ENCODE data around the gene TOP3B. TPM values are rescaled to one million over a fixed set of nuclear protein-coding genes. Genes with fewer than 3 reads are reported as not detected.

The TOP3B gene
- total and polyA plus RNA-seq, 9 of the 15 experiments (the other 6 are each of a cell fraction or from before 2014, with no cell fraction given), result 3.0 to 188 (median 112) TPM

DNA sequence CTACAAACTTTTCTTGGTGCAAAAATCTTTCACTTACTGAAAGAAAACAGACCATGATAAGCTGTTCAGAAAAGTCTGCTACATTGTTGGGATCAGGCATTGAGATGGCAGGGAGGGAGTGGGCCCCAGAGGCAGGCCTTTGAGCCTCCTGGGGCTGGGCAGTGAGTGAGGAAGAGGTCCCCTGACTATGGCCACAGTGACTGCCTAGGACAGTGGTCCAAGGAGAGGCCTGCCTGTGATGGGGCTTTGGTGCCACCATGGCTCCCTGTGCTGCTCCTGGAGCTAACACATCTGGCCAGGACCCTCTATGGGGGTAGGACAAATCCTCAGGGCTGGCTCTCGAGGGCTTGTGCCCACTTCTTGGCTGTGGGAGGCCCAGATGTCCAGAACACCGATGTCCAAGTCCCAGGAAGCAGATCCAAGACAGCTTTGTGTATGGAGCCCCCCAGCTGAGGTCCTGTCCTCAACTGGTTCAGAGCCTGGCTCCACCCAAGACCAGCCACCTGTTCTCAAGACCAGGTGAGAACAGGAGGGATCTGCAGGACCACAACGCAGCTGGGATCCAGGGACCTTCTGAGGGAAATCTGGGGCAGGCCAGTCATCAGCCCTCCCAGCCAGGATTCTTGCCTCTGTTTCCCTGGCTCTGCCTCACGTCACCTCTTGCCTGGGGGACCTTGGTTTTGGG is 66.8 kb downstream of the TOP3B start (continued):
- TF ChIP-seq, protein P1, sequence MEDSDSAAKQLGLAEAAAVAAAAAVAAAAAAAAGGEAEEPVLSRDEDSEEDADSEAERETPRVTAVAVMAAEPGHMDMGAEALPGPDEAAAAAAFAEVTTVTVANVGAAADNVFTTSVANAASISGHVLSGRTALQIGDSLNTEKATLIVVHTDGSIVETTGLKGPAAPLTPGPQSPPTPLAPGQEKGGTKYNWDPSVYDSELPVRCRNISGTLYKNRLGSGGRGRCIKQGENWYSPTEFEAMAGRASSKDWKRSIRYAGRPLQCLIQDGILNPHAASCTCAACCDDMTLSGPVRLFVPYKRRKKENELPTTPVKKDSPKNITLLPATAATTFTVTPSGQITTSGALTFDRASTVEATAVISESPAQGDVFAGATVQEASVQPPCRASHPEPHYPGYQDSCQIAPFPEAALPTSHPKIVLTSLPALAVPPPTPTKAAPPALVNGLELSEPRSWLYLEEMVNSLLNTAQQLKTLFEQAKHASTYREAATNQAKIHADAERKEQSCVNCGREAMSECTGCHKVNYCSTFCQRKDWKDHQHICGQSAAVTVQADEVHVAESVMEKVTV (CRISPR knock-in tag; IDR thresholded peaks at IDR 0.05), result no peak
- TF ChIP-seq, protein P2, sequence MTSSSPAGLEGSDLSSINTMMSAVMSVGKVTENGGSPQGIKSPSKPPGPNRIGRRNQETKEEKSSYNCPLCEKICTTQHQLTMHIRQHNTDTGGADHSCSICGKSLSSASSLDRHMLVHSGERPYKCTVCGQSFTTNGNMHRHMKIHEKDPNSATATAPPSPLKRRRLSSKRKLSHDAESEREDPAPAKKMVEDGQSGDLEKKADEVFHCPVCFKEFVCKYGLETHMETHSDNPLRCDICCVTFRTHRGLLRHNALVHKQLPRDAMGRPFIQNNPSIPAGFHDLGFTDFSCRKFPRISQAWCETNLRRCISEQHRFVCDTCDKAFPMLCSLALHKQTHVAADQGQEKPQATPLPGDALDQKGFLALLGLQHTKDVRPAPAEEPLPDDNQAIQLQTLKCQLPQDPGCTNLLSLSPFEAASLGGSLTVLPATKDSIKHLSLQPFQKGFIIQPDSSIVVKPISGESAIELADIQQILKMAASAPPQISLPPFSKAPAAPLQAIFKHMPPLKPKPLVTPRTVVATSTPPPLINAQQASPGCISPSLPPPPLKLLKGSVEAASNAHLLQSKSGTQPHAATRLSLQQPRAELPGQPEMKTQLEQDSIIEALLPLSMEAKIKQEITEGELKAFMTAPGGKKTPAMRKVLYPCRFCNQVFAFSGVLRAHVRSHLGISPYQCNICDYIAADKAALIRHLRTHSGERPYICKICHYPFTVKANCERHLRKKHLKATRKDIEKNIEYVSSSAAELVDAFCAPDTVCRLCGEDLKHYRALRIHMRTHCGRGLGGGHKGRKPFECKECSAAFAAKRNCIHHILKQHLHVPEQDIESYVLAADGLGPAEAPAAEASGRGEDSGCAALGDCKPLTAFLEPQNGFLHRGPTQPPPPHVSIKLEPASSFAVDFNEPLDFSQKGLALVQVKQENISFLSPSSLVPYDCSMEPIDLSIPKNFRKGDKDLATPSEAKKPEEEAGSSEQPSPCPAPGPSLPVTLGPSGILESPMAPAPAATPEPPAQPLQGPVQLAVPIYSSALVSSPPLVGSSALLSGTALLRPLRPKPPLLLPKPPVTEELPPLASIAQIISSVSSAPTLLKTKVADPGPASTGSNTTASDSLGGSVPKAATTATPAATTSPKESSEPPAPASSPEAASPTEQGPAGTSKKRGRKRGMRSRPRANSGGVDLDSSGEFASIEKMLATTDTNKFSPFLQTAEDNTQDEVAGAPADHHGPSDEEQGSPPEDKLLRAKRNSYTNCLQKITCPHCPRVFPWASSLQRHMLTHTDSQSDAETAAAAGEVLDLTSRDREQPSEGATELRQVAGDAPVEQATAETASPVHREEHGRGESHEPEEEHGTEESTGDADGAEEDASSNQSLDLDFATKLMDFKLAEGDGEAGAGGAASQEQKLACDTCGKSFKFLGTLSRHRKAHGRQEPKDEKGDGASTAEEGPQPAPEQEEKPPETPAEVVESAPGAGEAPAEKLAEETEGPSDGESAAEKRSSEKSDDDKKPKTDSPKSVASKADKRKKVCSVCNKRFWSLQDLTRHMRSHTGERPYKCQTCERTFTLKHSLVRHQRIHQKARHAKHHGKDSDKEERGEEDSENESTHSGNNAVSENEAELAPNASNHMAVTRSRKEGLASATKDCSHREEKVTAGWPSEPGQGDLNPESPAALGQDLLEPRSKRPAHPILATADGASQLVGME (CRISPR knock-in tag; IDR thresholded peaks at IDR 0.05), result peak; percentile 15; the same call in 1 of the 2 replicates
- TF ChIP-seq GATAD2A (IDR thresholded peaks at IDR 0.05), result no peak
- TF ChIP-seq DMBX1 (CRISPR knock-in tag; IDR thresholded peaks at IDR 0.05; ENCODE audit: borderline replicate concordance), result no peak
- TF ChIP-seq IFI16 (CRISPR knock-in tag; IDR thresholded peaks at IDR 0.05), result no peak
- TF ChIP-seq FUS (optimal IDR thresholded peaks at IDR 0.05; ENCODE audit: low read depth, low read length), result no peak
- TF ChIP-seq, protein P3, sequence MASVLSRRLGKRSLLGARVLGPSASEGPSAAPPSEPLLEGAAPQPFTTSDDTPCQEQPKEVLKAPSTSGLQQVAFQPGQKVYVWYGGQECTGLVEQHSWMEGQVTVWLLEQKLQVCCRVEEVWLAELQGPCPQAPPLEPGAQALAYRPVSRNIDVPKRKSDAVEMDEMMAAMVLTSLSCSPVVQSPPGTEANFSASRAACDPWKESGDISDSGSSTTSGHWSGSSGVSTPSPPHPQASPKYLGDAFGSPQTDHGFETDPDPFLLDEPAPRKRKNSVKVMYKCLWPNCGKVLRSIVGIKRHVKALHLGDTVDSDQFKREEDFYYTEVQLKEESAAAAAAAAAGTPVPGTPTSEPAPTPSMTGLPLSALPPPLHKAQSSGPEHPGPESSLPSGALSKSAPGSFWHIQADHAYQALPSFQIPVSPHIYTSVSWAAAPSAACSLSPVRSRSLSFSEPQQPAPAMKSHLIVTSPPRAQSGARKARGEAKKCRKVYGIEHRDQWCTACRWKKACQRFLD (CRISPR knock-in tag; IDR thresholded peaks at IDR 0.05), result no peak
- TF ChIP-seq NFXL1 (CRISPR knock-in tag; IDR thresholded peaks at IDR 0.05), result no peak
- TF ChIP-seq, protein P4, sequence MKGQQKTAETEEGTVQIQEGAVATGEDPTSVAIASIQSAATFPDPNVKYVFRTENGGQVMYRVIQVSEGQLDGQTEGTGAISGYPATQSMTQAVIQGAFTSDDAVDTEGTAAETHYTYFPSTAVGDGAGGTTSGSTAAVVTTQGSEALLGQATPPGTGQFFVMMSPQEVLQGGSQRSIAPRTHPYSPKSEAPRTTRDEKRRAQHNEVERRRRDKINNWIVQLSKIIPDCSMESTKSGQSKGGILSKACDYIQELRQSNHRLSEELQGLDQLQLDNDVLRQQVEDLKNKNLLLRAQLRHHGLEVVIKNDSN (CRISPR knock-in tag; IDR thresholded peaks at IDR 0.05), result peak; percentile 47; the same call in 1 of the 2 replicates
- TF ChIP-seq MAX (CRISPR knock-in tag; IDR thresholded peaks at IDR 0.05), result peak; percentile 17; the same call in 1 of the 2 replicates
- TF ChIP-seq, protein P5, sequence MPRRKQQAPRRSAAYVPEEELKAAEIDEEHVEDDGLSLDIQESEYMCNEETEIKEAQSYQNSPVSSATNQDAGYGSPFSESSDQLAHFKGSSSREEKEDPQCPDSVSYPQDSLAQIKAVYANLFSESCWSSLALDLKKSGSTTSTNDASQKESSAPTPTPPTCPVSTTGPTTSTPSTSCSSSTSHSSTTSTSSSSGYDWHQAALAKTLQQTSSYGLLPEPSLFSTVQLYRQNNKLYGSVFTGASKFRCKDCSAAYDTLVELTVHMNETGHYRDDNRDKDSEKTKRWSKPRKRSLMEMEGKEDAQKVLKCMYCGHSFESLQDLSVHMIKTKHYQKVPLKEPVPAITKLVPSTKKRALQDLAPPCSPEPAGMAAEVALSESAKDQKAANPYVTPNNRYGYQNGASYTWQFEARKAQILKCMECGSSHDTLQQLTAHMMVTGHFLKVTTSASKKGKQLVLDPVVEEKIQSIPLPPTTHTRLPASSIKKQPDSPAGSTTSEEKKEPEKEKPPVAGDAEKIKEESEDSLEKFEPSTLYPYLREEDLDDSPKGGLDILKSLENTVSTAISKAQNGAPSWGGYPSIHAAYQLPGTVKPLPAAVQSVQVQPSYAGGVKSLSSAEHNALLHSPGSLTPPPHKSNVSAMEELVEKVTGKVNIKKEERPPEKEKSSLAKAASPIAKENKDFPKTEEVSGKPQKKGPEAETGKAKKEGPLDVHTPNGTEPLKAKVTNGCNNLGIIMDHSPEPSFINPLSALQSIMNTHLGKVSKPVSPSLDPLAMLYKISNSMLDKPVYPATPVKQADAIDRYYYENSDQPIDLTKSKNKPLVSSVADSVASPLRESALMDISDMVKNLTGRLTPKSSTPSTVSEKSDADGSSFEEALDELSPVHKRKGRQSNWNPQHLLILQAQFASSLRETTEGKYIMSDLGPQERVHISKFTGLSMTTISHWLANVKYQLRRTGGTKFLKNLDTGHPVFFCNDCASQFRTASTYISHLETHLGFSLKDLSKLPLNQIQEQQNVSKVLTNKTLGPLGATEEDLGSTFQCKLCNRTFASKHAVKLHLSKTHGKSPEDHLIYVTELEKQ (CRISPR knock-in tag; IDR thresholded peaks at IDR 0.05), result no peak
- TF ChIP-seq MCM2 (IDR thresholded peaks at IDR 0.05; ENCODE audit: low read depth), result no peak
